ENCODE measurements around the gene GRWD1.
"Not testable (repeated sequence)": the region's sequence is repeated elsewhere in the genome, so short reads cannot be mapped to it uniquely, and the experiment has no call there.

DNA sequence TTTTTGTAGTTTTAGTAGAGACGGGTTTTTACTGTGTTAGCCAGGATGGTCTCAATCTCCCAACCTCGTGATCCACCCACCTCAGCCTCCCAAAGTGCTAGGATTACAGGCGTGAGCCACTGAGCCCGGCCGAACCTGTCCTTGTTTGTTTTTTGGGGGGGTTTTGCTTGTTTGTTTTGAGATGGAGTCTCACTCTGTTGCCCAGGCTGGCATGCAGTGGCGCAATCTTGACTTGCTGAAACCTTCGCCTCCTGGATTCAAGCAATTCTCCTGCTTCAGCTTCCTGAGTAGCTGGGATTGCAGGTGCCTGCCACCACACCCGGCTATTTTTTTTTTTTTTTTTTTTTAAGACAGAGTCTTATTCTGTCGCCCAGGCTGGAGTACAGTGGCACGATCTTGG, 40.9 kb downstream of the GRWD1 start:
- not testable (repeated sequence) for TF ChIP-seq POLR2A, POLR2AphosphoS5, EP300 (IDR thresholded peaks at IDR 0.05)
- TF ChIP-seq, protein P1, sequence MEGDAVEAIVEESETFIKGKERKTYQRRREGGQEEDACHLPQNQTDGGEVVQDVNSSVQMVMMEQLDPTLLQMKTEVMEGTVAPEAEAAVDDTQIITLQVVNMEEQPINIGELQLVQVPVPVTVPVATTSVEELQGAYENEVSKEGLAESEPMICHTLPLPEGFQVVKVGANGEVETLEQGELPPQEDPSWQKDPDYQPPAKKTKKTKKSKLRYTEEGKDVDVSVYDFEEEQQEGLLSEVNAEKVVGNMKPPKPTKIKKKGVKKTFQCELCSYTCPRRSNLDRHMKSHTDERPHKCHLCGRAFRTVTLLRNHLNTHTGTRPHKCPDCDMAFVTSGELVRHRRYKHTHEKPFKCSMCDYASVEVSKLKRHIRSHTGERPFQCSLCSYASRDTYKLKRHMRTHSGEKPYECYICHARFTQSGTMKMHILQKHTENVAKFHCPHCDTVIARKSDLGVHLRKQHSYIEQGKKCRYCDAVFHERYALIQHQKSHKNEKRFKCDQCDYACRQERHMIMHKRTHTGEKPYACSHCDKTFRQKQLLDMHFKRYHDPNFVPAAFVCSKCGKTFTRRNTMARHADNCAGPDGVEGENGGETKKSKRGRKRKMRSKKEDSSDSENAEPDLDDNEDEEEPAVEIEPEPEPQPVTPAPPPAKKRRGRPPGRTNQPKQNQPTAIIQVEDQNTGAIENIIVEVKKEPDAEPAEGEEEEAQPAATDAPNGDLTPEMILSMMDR (IDR thresholded peaks at IDR 0.05): not testable (repeated sequence)
